ENCODE results near the gene RAB25.
"Not testable (repeated sequence)": the region's sequence is repeated elsewhere in the genome, so short reads cannot be mapped to it uniquely, and the experiment has no call there.

The RAB25 gene

DNA sequence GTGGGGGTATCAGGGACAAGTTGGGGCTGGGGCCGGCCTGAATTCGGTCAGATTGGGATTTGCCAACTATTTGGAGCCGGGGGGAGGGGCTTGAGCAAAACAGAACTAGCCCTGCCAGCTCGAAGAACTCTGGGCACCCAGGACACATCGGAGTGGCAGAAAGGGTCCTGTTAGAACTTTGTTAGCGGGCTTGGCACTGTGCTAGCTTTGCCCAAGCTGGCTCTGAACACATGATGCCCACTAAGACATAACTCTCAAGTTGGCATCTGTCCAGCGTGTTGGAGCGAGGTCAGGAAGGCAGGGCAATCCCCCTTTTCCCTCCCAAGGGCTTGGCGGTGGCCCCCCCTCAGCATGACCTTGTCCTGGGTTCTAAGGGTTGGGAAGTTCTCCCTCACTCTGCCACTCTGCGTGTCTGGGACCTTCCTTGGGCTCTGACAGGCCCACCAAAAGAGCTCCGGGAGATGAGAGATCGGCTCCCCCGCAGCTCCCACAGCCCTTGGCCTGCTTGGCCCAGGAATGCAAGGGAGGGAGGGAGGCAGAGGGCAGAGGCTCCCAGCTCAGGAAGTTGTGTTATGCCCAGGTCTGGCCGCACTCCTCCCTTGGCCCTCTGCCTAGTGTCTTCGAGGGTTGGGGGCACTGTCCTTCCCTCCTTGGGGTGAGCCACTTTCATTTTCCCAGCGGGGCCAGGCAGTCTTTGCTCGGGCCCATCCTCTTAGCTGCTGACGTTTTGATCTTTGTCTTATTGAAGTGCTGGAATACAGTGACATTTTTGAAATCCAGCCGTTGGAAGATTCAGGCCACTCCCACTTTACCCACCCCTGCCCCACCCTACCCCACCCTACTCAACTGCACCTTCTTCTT, 54.8 kb downstream of the RAB25 start:
- no peak for TF ChIP-seq ZFX (IDR thresholded peaks at IDR 0.05)
- TF ChIP-seq, protein P1, sequence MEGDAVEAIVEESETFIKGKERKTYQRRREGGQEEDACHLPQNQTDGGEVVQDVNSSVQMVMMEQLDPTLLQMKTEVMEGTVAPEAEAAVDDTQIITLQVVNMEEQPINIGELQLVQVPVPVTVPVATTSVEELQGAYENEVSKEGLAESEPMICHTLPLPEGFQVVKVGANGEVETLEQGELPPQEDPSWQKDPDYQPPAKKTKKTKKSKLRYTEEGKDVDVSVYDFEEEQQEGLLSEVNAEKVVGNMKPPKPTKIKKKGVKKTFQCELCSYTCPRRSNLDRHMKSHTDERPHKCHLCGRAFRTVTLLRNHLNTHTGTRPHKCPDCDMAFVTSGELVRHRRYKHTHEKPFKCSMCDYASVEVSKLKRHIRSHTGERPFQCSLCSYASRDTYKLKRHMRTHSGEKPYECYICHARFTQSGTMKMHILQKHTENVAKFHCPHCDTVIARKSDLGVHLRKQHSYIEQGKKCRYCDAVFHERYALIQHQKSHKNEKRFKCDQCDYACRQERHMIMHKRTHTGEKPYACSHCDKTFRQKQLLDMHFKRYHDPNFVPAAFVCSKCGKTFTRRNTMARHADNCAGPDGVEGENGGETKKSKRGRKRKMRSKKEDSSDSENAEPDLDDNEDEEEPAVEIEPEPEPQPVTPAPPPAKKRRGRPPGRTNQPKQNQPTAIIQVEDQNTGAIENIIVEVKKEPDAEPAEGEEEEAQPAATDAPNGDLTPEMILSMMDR (conservative IDR thresholded peaks at IDR 0.05), result no peak
- H3K27ac ChIP-seq, result peak overlapping the region; percentile 76

DNA sequence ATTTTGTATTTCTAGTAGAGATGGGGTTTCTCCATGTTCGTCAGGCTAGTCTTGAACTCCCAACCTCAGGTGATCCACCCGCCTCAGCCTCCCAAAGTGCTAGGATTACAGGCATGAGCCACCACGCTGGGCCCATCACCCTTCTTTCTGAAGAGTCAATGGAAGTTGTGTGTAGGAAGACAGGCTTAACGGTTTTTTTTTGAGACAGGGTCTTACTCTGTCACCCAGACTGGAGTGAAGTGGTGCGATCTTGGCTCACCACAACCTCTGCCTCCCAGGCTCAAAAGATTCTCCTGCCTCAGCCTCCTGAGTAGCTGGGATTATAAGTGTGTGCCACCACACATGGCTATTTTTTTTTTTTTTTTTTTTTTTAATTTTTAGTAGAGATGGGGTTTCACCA, 55.8 kb downstream of the RAB25 start:
- not testable (repeated sequence) for H3K27ac ChIP-seq

DNA sequence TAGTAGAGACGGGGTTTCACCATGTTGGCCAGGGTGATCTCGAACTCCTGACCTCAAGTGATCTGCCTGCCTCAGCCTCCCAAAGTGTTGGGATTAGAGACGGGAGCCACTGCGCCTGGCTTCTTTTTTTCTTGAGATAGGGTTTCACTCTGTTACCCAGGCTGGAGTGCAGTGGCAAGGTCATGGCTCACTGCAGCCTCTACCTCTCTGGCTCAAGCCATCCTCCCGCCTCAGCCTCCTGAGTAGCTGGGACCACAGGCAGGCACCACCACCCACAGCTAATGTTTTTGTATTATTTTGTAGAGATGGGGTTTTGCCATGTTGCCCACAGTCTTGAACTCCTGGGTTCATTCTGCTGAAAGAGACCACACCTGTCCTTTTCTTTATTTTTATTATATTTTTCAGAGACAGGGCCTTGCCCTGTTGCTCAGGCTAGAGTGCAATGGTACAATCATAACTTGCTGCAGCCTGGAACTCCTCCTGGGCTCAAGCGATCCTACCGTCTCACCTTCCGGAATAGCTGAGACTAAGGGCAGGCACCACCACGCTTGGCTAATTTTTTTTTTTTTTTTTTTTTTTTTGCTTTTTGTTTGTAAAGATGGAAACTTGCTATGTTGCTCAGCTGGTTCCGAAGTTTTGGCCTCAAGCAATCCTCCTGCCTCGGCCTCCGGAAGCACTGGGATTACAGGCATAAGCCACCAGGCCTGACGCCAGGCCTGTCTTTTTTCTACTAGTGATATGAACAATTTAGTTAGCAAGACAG, 56.6 kb downstream of the RAB25 start:
- H3K27ac ChIP-seq, result no peak overlapping the region
- TF ChIP-seq ZFX (IDR thresholded peaks at IDR 0.05), result no peak
- TF ChIP-seq, protein P1 (conservative IDR thresholded peaks at IDR 0.05), result no peak

DNA sequence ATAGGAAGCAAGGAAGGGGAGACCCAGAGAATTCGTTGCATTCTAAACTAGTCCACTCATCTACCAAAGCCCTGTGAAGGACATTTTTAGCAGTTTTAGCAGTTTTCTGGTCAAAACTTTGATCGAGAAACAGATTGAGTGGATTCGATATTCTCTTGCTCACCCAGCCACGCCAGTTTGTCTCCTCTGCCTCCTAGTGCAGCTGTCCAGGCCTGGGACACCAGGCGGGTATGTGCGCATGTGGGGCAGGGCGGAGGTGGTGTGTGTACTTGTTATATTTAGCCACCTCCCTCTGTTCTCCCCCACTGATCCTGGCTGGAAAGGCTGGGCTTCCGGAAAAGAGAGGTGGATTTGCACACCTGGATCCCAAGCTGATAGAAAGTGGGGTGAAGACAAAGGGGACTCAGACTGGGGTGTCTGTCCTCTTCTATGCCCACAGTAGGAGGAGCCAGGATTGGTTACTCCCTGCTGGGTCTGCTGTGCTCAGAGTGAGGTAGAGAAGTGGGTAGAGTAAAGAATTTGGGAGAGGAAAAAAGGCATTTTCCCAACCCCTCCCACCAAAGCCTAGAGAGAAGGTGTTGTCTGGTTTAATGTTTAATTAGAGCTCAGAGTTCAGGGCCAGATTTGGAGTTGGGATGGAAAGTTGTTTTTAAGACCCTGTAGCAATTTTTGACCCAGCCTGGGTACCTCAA, 57.4 kb downstream of the RAB25 start:
- TF ChIP-seq, protein P1 (conservative IDR thresholded peaks at IDR 0.05), result no peak
- no peak for TF ChIP-seq ZFX (IDR thresholded peaks at IDR 0.05)
- no peak overlapping the region for H3K27ac ChIP-seq

DNA sequence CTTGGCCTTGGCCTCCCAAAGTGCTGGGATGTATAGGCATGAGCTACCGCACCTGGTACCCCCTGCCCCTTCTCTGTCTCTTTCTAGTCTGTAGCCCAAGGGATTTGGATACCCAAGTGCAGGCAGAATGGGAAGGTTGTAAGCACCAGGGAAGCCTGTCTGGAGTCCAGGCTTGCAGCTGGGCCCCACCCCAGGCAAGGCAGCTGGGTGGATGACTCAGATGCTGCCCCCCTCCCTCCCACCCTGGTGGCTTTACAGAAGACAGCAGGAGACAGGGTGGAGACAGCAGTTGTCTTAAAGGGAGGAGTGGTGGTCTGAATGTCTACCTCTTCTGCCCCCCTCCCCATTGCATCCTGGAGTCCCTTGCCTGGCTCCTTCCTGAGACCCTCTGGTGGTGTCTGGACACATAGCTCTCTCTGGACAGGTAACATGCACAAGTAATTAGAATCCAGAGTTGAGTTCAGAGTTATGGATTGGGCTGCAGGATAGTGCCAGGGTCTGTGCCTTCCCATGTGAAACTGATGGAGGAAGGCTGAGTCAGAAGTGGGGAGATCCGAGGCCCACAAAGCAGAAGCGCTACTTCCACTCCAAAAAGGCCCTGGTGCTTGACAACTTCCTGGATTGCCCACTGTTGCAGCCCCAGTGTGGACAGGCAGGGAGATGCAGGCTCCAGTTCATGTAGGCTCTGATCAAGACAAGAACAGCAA, 58.7 kb downstream of the RAB25 start:
- H3K27ac ChIP-seq, result no peak overlapping the region
- TF ChIP-seq, protein P1 (conservative IDR thresholded peaks at IDR 0.05), result no peak
- TF ChIP-seq ZFX (IDR thresholded peaks at IDR 0.05), result no peak

All from C4-2B (cell line).